Effector CD4-positive, alpha-beta T cell (primary cell): ENCODE measurements around the gene GPR153.
"Not testable (repeated sequence)": the region's sequence is repeated elsewhere in the genome, so short reads cannot be mapped to it uniquely, and the experiment has no call there.

Experiments
- DNase-seq: peaks from one replicate; pipeline ENCODE4 v3.0.0-alpha.2; 2020

Gene GPR153

DNA sequence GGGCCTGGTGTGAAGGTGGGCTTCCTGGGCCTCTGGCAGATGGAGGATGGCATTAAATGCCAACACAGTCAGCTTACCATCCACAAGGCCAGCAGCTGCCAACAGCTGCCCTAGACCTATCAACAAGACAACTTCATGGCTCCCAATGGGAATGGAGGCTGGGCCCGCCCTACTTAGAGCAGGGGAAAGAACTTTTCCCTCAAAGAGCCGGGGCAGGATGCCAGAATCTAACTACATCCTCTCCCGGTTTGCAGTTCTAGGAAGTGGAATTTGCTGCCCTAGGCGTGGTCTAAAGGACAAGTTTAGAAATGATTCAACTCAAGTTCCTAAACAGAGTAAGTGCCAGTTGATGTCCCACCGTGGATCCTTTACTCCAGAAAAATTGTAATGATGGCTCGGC, 38.3 kb downstream of the GPR153 start:
- DNase-seq, result no peak

DNA sequence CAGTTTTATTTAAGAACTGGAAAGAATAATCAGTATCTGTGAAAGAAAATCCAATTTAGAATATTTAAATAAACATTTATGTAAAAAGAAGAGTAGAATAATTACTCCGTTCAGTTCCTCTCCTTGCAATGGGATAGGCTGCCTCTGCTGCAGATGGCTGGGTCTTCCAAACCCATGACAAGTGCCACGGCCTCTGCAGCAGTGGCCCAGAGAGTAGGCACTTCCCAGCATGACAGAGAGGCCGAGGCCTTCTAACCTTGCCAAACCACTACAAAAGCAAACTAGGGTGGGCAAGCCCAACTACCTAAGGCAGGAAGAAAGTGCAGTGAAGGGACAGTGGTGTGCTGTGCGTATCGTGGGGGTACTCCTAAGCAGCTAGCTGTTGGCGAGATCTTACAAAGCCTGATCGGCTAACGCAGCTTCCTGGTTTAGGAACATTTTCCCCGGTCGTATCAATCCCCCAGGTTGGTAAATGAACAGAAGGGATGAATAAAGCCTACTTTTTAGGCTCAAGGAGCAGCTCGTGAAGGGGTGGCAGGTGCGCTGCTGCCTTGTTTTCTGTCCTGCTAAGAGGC, 39.6 kb downstream of the GPR153 start:
- no peak for DNase-seq

DNA sequence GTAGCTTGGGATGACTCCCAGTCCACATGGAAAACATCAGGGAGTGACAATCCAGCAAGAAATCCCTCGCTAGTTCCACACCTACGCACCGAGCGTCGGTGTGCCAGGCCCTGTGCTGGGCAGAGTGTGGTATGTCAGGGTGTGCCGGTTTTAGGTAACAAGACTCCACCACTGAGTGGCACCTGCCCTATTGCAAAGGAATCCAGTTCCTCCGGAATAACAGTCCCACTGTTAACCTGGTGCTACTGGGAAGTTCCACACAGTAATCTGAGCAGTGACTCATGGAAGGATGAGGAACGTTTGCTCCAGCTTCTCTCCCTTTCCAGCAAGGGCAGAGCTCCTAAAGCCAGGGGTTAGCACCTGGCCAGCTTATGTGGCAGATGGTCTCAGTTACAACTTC, 40.7 kb downstream of the GPR153 start:
- no peak for DNase-seq

DNA sequence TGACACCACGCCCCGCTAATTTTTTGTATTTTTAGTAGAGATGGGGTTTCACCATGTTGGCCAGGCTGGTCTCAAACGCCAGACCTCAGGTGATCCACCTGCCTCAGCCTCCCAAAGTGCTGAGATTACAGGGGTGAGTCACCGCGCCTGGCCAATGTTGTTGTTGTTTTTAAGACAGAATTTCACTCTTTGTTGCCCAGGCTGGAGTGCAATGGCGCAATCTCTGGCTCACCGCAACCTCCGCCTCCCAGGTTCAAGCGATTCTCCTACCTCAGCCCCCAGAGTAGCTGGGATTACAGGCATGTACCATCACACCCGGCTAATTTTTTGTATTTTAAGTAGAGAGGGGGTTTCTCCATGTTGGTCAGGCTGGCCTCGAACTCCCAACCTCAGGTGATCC, 41.3 kb downstream of the GPR153 start:
- DNase-seq, result not testable (repeated sequence)

DNA sequence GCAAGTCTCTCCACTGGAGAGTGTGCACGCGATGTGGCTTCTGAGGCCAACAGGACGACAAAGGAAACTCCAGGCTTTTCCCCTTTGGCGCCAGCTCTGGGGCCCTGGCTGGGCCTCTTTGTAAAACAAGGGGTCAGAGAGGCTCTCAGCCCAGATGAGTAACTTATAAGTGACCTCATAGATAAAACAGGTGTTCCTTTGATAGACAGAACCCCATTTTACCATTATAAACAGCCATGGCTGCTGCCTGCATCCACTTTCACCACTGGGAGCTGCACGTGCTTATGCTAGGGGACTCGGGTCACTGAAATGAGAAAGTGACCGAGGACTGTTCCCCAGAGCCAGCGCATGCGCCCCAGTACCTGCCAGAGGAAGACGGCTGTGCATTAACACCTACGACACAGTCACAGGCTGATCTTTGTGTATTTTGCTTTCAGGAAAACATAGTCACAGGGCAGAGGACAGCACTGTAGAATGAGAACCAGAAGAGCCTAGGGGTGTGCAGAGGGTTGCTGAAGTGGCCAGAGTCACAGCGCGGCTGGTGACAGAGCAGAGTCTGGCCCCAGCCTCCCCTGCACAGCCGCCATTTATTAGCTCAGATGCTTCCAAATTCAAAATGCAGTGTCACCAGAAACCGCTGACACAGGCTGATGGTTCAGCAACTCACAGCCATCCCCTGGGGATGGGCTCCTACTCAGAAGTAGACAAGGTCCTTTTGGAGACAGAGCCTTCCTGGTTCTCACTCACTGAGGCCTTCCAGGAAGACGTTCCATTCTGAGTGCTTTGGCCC, 42.3 kb downstream of the GPR153 start:
- no peak for DNase-seq

DNA sequence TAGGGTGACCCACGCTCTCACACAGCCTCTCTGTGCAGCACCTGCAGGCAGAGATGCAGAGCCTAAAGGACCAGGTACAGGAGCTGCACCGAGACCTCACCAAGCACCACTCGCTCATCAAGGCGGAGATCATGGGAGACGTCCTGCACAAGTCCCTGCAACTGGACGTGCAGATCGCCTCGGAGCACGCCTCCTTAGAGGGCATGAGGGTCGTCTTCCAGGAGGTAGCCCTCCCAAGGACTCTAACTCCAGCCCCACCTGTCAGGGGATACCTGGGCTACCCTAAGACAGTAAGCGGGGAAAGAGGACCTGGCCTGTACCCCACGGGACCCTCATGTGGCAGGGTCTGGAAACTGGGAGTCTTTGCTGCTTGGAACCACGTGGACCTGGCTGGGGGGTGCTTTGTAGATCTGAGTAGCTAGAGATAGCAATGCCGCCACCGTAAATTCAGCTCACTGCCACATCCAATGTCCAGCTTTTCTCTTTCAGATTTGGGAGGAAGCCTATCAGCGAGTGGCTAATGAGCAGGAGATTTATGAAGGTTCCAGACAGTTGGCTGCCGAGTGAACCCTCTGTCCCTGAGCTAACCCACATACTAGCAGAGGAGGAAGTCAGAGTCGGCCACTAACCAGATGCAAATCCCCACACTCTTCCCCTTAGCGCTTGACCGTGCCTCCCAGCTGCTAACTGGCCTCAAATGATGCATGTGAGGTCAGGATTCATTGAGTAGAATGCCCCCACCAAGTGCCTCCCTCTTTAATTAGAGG, 48.5 kb downstream of the GPR153 start:
- DNase-seq, result no peak

DNA sequence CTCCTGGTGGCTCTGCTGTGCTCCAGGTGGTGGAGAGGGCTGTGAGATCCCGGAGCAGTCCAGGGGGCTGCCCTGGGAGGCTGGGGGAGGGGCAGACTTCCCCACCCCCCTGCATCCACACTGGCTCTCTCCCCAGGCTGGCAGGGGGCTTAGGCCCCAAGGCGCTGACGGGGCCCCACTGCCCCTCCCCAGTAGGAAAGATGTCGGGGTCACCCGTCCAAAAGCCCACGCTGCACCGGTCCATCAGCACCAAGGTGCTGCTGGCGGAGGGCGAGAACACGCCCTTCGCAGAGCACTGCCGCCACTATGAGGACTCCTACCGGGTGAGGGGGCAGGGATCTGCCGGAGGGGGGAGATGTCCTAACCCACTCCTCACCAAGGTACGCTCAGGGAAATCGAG, 49.2 kb downstream of the GPR153 start:
- DNase-seq, result no peak

DNA sequence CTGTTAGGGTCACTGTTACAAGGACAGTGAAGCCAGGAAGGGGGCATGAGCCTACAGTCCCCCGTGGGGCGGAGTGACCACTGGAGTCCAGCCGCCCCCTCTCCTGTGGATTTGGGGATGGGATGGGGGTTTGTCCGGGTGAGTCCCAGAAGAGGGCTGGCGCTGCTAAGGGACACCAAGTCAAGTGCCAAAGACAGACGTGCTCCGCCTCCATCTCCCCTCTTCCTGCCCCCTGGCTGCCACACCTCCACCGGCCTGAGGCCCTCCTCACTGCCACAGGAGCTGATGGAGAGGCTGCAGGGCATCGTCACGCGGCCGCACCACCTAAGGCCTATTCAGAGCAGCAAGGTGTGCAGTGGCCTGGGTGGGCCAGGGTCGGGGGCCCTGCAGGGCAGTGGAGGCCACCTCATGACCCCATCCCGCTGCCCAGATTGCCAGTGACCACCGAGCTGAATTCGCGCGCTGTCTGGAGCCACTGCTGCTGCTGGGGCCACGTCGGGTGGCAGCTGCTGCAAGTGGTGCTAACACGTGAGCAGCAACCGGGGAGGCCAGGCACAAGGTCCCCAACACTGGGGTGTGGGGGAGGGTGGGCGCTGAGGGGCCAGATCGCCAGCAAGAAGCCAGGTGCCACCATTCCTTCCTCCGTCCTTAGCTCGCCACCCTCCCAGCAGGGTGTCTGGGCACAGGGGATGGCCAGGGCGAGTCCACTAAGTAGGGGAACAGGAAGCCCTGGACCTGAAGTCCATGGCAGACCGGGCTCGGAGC, 50.1 kb downstream of the GPR153 start:
- no peak for DNase-seq

DNA sequence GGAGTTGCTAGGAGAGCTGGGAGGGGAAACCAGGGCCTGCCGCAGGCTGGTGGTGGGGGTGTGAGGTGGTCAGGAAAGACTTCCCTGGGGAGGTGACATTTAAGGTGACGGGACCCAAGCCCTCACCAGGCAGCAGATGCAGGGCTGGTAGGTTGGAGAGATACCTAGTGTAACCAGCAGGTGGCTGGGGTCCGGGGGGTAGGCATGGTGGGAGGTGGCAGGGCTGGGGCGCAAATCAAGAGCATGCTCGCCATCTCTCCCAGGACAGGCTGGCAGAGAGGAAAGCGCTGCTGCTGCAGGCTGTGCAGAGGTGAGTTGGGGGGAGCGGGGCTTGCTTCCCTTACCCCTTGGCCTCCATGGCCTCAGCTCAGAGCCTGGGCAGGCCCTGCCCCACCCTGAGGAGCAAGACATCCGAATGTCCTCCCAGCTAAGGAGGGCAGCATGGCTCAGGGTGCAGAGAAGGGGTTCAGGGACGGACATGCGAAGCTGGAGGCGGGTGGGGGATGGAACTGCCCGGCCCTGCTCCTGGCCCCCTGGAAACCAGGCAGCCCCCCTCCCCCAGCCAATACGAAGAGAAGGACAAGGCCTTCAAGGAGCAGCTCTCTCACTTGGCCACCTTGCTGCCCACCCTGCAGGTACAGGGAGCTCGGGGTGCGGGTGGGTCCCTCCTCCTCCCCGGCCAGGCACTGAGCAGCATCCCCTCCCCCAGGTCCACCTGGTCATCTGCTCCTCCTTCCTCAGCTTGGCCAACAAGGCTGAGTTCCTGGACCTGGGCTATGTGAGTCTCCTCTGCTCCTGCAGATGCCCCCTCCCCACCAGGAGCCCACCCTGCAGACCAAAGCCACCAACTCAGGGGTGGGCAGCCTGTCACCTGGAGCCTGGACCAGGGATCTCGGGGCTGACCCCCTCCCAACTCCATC, 51.0 kb downstream of the GPR153 start:
- no peak for DNase-seq

DNA sequence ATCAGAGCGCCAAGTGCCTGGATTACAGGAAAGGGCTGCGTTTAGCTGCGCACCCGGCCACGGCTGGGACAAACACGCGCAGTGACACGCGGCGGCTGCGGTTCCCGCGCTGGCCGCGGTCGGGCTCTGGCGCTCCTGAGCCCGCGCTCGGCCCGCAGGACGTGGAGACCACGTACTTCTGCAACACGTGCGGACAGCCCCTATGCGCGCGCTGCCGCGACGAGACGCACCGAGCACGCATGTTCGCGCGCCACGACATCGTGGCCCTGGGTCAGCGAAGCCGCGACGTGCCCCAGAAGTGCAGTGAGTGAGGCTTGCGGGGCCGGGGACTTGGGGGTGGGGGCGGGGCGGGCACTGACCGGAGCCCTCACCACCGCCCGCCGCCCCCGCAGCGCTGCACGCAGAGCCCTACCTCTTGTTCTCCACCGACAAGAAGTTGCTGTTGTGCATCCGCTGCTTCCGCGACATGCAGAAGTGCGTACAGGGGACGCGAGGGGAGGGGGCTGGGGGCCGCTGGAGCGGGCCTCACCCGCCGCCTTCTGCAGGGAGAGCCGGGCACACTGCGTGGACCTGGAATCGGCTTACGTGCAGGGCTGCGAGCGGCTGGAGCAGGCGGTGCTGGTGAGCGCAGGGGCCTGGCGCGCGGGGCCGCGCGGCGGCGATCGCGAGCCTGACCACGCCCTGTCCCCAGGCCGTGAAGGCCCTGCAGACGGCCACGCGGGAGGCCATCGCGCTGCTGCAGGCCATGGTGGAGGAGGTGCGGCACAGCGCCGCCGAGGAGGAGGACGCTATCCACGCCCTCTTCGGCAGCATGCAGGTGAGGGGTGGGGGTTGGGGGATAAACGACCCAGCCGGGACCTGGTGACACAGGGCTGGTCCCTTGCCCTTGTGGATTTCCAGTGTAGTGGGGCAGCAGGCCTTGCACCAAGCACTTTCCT, 51.9 kb downstream of the GPR153 start:
- DNase-seq, result no peak

DNA sequence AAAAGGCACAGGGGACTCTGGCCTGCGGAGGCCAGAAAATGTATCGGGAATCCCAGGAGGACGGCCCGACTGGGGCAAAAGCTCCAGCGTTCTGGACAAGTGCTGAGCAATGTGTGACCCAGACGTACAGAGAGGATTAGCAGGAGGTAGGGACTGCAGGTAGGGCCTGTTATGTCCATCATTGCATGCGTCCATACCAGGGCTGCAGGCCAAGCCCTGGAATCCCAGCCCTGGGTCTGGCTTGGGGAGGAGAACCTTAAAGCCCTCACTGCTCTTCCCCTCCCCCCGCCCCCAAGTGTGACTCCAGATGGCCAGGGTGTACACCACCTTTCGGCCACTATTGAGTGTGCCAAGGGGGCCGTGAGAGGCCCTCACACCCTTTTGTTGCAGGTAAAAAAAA, 53.0 kb downstream of the GPR153 start:
- DNase-seq, result no peak

DNA sequence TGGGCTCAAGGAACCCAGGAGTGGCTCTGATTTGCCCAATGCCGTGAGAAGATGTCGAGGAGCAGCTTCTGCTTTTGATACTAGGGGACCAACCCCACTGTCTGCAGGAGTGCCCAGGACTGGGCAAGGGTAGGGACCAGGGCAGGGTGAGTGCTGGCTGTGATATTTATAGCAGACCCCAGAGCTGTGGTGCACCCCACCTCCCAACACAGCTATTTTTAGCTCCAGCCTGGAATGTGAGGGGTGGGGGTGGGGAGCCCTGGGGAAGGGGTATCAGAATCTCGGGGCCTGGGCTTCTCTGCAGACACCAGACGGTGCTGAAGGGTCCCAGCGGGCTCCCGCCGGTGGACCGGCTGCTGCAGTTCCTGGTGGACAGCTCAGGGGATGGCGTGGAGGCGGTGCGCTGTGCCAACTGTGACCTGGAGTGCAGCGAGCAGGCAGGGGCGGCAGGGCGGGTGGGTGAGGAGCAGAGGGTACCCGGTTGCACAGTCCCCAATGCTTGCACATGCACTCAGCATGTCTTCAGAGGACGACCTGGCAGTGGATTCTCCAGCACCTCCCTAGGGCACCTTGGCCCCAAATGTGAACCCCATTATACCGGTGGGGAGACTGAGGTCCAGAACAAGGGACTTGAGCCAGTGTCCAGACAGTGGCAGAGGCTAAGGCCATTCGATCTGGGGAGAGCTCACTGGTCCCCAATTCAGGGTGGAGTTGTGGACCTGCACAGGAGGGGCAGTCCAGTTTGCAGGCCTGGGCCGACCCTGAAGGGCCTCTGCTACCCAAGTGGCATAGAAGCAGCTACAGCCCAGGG, 53.6 kb downstream of the GPR153 start:
- DNase-seq, result no peak

DNA sequence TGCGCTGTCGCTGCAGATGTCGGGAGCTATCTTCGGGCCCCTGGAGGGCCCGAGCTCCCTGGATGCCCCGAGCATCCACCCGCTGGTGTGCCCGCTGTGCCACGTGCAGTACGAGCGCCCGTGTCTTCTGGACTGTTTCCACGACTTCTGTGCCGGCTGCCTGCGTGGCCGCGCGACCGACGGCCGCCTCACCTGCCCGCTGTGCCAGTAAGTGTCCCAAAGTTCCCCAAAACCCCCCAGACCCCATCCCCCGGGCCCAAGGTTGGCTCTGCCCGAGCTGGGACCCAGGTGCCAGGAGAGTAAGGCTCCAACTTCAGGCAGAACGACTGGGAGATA, 54.4 kb downstream of the GPR153 start:
- no peak for DNase-seq

DNA sequence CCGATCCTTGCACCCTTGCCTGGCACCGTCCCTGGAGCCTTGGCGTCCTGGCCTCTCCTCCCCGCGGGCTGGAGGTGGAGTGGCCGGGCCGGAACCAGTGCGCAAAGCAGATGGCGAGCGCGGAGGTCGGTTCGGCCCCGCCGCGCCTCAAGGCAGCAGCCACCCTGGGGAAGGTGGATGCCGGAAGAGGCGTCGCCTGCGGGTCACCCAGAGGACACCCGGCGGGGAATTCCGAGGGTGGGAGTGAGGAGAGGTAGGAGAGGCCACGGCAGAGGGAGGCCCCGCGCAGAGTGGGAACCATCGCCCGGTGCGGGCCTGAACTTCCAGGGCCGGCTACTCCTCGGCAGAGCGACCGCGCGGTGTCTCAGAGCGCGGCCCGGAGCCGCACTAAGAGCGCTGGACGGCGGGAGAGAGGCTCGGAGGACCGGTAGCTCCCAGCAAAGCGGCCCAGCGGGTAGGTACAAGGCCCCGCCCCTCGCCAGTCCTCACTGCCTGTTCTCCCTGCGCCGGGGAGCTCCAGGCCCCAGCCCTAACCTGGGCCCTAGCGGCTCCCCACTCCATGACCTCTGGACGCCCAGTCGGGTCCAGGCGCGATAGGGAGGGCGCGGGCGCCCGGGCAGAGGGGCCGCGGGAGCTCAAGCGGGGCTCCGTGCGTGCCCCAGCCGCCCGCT, 54.9 kb downstream of the GPR153 start, which contains the start of gene RNF207:
RNF207 (plus strand) TSS at position 271 of the 671 bp plus-strand sequence. CDS start 417 bp downstream, outside the sequence.
- peak; percentile 46 for DNase-seq

DNA sequence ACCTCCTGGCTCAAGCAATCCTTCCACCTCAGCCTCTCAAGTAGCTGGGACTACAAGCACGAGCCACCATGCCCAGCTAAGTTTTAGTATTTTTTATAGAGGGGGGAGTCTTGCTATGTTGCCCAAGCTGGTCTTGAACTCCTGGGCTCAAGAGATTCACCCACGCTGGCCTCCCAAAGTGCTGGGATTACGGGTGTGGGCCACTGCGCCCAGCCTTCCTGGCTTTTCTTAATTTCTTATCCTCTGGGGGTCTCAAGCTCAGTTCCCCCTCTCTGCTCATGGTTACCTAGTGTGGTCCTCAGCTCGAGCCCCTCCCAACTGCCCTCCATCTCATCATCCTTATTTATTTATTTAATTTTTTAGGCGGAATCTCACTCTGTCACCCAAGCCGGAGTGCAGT, 58.6 kb downstream of the GPR153 start:
- DNase-seq, result no peak

DNA sequence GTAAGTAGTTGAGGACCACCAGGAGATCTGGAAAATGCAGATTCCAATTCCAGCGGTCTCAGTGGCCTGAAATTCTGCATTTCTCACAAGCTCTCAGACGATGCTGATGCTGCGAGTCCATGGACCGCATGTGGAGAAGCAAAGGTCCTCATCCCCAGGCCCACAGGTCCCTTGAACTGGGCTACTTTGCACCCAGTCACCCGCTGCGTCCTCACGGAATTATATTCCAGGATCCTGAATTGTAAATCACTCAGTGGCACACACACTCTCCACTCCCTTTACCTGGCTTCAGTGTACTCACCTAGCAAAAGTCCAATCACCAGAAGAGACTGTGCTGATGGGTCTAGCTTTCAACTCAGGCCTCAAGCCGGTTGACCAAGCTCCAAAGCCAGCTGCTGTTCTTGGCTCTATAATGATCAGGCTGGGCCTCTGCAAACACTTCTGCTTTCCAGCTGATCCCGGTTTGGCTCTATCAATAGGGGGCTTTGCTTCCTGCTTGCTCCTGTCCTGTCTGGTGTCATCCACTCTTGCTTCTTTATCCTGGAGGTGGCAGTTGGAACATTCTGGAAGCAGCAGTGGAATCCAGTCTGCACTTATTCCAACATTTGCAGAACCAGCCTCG, 60.6 kb downstream of the GPR153 start:
- DNase-seq, result no peak

DNA sequence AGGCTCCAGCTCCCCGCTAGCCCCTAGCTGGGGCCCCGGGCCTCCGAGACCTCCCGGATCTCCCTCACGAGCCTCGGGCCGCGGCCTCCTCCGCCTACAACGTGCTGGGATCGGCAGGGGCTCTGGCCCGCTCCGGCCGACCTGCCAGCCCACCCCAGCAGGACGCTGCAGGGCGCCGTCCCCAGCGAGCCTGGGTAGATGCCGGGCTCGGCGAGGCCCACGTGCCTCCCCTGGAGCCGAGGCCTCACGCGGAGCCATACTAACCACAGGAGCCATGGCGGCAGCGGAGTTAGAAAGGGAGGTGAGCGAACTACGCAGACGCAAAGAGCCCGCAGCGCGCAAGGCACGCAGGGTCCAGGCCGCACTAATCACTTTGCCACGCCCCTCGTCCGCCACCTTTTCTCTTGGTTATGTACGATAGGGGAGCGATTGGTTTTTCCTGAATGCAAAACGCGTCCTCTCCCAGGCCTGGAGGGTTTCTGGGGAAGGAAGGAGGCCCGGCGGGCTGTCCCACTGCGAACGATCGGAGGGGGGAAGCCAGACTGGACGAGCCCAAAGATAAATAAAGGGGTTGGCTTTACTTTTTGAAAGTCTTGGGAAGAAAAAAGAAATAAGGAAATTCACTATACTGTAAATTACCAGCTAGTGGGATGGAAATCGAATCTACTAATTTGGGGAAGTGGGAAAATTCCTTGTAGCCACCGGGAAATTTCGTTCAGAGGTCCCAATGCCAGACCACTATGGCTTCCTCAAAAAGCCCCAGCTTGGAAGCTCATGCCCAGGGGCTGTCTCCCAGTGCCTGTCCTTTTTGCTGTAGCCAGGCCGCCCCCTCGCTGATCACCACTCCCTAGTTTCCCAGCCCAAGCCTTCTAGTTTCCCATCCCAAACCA, 61.4 kb downstream of the GPR153 start, which contains the start of gene RPL22:
RPL22 (minus strand) TSS at position 298 of the 890 bp plus-strand sequence; CDS start at position 276, 22 bp downstream.
- peak; percentile 93 for DNase-seq
